GM19324 (cell line): ENCODE results near the gene FOXK1.
A peak's percentile ranks its signal among the peaks of the same experiment; 100 is the strongest.

Source experiments
- ATAC-seq: cut with Tn5 transposase; IDR thresholded peaks from one replicate; pipeline ENCODE4 v1.9.1; 2021; ENCODE audit warnings: mild to moderate bottlenecking, moderate library complexity; ENCODE audit not compliant: unreplicated experiment, low FRiP score

FOXK1 gene

DNA sequence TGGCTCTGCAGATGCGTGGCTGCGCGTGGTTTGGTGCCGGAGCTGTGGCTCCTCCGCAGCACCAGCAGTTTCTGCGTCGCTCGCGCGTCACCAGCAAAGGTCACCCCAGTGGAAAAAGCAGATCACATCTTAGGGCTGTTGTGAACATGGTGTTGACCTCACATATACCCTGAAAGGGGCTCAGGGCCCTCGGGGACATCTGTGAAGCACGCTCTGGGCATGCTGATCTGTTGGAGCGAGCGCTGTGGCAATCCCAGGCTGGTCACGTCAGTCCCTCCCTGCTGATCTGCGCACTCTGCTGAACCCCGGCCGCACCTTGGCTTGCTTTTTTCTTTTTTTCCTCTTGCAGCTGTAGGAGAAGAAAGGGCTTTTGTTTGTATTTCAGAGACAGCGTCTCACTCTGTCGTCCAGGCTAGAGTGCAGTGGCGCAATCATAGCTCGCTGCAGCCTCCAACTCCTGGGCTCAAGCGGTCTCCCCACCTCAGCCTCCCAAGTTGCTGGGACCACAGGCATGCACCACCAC lies 60.0 kb downstream of the FOXK1 start:
- ATAC-seq: no peak

DNA sequence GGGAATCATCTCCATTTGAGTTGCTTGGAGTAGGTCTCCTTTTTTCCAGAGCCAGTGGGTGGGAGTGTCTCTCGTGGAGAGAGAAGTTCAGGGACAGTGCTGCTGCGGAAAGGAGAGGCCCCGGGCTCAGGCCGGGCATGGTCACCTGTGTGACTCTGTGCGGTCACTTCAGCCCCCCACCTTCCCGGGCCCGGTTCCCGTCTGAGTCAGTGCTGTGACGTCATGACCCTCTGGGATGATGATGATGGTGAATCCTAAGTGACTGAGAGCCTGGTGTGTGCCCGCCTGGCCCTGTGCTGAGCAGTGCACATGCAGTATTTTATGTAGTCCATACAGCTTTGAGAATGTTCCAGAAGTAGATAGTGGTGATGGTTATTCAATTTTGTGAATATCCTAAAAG lies 60.8 kb downstream of the FOXK1 start:
- ATAC-seq: no peak

DNA sequence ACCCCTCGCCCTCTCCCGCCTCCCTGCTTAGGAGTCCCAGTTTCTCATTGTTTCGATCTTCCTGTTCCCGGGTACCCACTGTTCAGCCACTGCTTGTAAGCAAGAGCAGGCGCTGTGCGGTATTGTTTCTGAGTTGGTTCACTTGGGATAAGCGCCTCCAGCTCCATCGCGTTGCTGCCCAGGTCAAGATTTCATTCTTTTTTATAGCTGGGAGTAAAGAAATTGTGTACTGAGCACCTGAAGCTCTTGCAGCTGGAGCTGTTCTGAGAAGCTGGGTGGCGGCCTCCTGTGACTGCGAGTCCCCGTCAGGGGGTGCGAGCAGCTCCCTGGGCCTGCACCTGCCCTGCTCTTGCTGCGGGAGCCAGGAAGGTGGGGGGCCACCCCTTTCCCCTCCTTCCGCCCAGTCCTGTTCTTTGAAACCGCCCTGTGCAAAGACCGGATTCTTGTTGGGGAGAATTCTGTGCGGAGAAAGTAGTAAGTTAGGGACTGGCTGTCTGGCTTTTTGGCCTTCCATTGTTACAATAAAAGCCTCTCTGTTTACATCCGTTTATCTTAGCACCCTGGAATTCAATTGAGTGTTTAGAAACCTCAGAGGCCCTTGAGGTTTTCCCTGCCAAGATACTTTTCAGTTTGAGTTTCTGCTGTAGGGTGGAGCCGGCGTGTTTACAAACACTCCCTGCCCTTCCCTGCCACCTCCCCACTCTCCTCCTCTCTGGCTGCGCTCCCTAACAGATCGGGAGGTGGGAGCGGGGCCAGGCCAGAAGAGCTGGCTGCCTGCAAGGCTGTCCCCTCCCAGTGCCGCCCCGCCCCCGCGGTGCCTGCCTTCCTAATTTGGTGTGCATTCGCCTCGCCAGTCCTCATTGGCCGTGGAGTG lies 62.5 kb downstream of the FOXK1 start:
- ATAC-seq: peak; percentile 71

DNA sequence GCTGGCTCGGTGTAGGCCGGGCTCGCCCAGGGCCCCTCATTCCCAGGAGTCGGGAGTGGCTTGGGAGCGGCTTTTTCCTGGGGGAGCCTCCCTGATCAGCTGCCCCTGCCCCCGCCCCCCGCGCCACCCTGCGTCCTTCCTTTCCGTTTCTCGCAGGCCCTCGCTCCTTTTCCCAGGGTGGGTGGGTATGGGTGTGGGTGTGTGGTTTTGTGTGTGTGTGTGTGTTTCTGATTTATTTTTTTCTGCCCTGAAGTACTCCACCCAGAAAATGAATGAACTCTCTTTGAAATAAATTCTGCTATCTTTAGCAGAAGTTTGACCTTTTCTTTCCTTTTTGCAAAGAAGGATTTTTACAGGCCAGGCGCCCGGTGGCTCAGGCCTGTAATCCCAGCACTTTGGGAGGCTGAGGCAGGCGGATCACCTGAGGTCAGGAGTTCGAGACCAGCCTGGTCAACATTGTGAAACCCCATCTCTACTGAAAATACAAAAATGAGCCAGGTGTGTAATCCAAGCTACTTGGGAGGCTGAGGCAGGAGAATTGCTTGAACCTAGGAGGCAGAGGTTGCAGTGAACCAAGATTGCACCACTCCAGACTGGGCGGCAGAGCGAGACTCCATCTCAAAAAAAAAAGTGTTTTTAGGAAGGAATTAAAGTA lies 63.3 kb downstream of the FOXK1 start:
- ATAC-seq: peak; percentile 24

DNA sequence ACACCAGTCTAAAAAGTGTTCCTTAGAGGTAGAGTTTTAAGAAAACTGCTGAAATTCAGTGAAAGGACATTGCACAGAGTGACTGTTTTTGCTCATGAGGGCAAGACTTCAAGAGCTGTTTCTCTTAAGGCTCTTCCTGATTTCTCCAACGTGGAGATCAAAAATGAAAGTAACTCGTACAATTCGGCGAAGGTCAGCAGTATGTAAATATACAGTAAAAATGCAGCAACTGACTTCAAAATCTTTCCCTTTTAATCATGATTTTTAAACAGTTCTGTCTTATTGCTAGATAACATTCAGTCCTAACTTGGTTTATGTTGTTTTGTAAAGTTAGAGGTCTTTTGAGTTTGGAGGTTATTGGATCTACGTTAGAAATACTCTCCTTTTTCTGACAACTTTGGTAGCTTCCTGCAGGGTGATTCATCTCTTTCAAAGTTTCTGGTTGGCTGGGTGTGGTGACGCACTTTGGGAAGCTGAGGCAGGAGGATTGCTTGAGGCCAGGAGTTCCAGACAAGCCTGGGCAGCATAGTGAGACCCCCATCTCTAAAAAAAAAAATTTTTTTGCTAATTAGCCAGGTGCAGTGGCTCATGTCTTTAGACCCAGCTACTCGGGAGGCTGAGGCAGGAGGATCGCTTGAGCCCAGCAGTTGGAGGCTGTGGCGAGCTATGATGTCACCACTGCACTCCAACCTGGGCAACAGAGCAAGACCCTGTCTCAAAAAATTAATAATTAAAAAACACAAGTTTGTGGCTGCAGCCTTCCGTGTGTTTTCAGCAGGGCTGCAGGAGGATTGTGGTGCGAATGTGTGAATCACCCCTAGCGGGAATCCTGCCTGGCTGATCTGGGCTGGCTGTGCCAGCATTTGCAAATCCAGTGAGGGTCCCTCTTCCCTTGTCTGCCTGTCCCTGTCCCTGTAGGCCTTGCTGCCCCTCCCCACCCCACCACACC lies 64.2 kb downstream of the FOXK1 start:
- no peak for ATAC-seq

DNA sequence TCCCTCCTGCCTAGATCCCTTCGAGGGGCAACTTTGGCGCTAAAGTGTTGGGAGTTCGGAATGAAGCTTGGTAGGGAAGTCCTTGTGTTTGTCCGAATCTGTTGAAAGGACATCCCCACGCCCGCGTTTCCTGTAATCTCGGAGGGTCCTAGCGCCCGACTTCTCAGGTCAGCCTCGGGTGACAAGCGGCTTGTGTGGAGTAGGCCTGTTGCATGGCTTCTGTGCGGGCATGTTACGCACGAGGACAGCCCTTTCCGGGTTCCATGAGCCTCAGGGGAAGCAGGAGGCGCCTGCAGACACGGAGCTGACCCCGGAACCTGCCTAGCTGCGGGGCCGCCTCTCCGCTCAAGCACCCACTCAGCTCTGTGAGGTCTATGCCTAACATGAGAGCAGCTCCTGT lies 64.9 kb downstream of the FOXK1 start:
- no peak for ATAC-seq

DNA sequence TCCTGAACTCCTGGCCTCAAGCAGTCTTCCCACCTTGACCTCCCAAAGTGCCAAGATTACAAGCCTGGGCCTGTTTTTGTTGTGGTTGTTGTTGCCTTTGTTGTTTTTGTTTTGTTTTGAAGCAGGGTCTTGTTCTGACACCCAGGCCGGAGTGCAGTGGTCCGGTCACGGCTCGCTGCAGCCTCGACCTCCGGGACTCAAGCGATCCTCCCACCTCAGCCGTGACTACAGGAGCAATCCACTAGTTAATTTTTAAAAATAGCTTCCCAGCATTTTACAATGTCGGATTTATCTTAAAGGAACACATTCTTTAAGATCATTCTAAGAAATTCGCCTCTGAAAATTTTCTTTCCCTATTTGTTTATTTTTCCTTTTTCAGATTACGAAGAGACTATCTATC lies 65.7 kb downstream of the FOXK1 start:
- no peak for ATAC-seq

DNA sequence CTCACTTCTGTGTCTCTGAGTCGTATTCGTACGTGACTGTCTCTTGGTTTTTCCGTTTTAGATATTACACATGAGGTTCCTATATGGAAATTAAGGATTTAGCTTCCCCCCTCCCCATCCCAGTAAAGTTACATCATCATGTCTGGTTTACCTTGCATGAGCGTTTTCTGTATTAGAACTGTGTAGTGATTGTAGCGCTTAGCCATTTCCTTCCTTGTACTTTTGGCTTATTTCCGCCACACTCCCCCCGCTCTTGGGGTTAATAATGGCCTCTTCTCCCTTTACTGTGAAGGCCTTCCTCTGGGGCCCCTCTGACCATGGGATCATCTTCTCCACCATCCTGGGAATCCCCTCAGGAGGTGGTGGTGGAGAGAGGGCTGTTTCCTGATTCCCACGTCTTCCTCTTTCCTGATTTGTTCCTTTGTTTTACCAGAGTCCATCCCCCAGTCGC lies 66.2 kb downstream of the FOXK1 start:
- ATAC-seq: no peak

DNA sequence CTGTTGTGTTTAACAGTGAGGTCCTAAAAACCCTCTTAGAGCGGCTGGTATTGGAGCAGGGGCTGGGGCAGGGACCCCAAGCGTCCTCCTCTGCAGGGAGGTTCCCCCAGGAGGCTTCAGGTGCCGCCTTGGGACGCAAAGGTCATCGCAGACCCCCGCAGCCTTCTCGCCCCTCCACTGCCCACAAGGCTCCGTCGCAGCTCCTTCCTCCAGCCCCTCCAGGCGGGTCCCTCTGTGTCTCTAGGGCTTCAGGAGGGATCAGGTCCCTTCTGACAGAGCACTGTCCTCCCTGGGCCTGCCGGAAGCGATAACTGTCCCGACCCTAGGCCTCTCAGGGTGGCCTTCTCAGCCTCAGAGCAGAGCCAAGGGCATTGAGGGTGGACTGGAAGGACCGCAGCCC lies 67.3 kb downstream of the FOXK1 start:
- no peak for ATAC-seq

DNA sequence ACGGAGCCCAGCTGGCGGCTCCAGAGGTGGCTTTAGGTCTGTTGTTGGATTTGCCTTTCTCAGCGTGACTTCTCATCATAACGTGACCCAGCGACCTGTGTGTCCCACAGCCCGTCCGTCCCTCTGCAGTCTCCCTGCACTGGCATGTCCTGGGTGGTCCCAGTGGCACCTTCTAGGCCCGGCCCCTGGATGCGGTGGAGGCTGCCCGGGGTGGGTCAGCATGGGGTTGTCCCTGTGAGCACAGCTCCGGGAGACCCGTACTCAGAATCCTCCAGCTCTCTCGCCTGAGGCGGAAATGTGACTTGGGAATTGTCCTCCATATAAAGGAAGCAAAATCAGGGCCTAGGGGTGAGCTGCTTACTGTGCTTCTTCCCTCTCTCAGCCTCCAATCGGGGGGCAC lies 67.7 kb downstream of the FOXK1 start:
- no peak for ATAC-seq

DNA sequence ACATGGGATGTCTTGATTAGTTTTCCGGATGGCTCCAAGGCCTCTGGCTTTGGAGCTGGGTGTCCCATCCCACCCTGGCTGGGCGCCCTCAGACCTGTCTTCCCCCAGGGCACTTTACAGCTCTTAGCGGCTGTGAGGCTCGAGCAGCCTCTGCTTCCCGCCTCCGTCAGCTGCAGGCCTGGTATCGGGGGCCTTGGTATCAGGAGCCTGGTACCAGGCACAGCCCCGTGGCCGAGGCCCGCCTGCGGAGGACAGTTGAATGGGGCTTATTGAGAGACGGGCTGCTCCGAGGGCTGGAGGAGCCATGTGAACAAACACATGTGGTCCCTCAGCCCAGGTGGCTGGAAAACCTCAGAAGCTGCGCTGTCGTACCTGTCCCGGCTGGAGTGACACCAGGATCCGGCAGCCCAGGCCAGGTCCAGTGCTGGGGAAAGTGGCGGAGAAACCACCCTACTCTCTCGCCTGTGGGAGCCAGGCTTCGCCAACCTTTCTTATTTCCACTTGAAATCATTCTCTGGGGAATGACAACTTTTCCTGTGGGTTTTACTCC lies 69.4 kb downstream of the FOXK1 start:
- no peak for ATAC-seq

DNA sequence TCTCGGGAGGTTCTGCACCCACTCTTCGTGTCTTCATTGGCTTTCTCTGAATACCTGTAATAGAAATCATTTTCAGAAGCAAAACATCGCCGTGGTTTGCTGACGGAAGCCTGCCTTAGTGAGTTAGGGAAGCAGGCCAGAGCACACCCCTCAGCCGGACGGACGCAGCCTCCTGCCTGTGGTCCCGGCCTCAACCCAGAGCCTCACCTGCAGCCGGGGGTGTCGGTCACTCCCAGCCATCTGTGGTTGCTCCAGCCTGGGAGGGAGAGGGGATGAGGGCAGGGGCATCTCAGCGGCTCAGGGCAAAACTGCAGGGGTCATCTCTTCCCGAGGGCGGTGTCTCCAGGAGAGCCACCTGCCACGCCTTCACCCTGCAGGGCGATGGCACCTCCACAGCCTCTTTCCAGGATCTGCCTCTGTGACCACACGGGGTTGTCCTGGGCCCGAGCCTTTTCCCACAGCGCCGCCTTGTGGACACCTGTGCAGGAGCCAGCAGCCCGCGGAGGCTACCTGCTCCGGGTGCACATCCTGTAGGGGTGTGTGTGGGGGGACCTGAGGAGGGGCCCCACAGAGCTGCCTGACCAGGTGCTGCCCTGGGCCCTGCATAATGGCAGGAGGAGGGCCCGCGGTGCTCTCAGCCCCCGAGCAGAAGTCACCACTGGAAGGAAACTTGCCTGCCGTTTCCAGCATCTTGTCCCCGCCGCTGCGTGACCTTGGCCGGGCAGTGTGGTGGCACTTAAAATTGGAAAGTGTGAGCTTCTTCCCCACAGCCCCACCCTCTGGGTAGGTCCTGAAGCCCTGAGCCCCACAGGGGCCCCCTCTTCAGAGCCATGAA lies 71.7 kb downstream of the FOXK1 start:
- ATAC-seq: peak; percentile 71

DNA sequence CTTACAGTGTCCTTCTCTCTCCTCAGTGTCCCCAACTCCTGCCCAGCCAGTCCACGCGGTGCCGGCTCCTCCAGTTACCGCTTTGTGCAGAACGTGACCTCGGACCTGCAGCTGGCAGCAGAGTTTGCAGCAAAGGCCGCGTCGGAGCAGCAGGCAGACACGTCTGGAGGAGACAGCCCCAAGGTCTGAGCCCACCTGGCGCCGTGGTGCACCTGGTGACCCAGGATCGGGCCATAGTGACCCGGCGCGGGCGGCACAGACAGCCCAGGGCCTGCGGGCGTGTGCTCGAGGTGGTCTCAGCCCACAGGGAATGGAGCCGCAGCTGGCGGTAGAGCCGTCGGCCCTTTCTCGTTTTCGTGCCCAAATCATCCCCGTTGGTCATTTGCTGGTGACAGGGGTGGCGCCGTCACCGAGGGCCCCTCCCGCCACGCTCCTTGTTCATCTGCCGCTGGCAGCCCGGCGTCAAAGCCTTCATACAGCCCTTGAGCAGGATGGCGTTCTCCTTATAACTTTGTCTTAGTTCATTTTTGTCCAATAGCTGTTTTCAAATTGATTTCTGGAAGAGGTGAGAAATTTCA lies 72.4 kb downstream of the FOXK1 start:
- ATAC-seq: no peak

DNA sequence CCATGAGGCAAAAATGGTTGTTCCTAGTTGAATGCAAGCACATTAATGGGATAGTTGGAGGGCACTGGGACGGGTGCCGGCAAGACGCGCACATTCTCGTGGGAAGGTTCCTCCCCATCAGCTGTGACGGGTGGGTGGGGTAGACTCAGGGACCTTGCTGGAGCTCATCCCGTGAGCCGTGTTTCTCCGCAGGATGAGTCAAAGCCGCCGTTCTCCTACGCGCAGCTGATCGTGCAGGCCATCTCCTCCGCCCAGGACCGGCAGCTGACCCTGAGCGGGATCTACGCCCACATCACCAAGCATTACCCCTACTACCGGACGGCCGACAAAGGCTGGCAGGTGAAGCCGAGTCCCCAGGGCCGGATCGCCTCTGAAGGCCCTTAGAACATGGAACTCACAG lies 73.0 kb downstream of the FOXK1 start:
- no peak for ATAC-seq

DNA sequence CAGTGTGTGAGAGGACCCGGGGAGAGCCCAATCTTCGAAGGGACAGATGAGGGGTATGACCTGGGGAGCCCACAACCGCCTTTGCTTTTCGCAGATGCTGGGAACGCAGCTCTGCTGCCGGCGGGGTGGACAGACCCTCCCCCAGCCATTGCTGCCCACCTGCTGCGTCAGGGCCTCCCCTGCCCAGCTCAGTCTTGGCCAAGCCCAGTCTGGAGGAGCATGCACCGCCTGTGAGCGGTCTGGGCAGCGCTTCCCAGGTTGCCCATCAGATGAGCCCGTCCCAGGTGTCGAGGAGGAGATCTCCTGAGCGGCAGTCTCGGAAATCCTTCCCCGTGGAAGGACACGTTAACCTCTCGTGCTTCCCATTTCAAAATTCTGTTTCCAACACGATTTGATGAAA lies 76.0 kb downstream of the FOXK1 start:
- no peak for ATAC-seq

DNA sequence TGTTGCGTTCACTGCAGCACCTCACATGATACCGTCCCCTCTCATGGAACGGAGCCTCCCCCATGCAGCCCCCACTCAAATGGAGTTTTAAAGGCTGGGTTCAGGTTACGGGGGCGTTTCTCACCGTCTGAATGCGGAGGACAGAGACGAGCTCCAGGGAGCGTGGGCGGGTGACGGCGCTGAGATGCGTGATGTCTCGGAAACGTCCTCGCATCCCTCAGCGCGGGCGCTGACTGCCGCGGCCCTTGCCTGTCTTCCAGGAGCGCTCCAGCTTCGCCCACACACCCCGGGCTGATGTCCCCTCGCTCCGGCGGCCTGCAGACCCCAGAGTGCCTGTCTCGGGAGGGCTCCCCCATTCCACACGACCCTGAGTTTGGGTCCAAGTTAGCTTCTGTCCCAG lies 76.7 kb downstream of the FOXK1 start:
- ATAC-seq: no peak

DNA sequence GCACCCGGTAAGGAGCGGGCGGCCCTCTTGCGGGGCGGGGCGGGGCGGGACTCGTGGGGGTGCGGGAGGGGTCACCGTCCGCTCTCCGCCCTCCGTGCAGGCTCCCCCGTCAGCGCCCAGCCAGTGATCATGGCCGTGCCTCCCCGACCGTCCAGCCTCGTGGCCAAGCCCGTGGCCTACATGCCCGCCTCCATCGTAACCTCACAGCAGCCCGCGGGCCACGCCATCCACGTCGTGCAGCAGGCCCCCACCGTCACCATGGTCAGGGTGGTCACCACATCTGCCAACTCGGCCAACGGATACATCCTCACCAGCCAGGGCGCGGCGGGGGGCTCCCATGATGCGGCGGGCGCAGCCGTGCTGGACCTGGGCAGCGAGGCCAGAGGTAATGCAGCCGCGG lies 77.1 kb downstream of the FOXK1 start:
- no peak for ATAC-seq

DNA sequence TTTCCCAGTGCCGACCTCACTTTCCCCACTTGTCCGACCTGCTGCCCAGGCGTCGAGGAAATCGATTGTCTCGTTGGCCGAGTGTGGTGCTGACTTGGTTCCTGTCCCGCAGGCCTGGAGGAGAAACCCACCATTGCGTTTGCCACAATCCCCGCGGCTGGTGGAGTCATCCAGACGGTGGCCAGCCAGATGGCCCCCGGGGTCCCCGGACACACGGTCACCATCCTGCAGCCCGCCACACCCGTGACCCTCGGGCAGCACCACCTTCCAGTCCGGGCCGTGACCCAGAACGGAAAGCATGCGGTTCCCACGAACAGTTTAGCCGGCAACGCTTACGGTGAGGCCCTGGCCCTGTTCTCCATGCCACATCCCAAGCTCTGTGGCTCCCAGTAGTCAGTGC lies 78.9 kb downstream of the FOXK1 start:
- ATAC-seq: no peak
